WTC11 (cell line): Measurements from ENCODE around the gene HDDC3. TPM values are rescaled to one million over a fixed set of nuclear protein-coding genes. Genes with fewer than 3 reads are reported as not detected.

Experiments
- ATAC-seq: fragments of 200-7000 bp; cut with Tn5 transposase; 2 replicates; pipeline ENCODE4 v1.10.0; 2021; ENCODE audit warnings: mild to moderate bottlenecking, moderate library complexity
- CTCF ChIA-PET: fragments of 300-600 bp; sonication (Branson Sonifier 250); formaldehyde crosslinking; loops from one replicate; lab custom pipeline; 2021; ENCODE audit warnings: antibody characterized with exemption; lab: Charles Lee
- POLR2A ChIA-PET: fragments of 350-600 bp; sonication (Branson Sonifier 250); formaldehyde crosslinking; loops from one replicate; lab custom pipeline; 2021; ENCODE audit warnings: antibody characterized with exemption; lab: Charles Lee
- DNase-seq: peaks from one replicate; pipeline ENCODE4 v3.0.0; 2021; ENCODE audit warnings: low spot score
- H3K27ac Mint-ChIP-seq: 2 replicates; pipeline ENCODE4 v1.8.0; 2021; ENCODE audit warnings: mixed read lengths
- H3K27me3 Mint-ChIP-seq: 2 replicates; pipeline ENCODE4 v1.8.0; 2021; ENCODE audit warnings: low read depth, mild to moderate bottlenecking, moderate library complexity, mixed read lengths
- H3K36me3 Mint-ChIP-seq: 2 replicates; pipeline ENCODE4 v1.8.0; 2021; ENCODE audit warnings: mixed read lengths
- H3K4me1 Mint-ChIP-seq: 2 replicates; pipeline ENCODE4 v1.8.0; 2022; ENCODE audit warnings: mixed read lengths
- H3K4me3 Mint-ChIP-seq: 2 replicates; pipeline ENCODE4 v1.8.0; 2021; ENCODE audit warnings: mild to moderate bottlenecking, moderate library complexity, mixed read lengths
- H3K9me3 Mint-ChIP-seq: 2 replicates; pipeline ENCODE4 v1.8.0; 2021; ENCODE audit warnings: mixed read lengths
- ARID4B ChIP-seq: sonication (generic); formaldehyde crosslinking; IDR thresholded peaks from 2 replicates; pipeline ENCODE4 v1.8.0; 2023; ENCODE audit warnings: missing genetic modification reagents, mild to moderate bottlenecking, borderline replicate concordance
- ATF6 ChIP-seq: sonication (generic); formaldehyde crosslinking; IDR thresholded peaks from 2 replicates; pipeline ENCODE4 v1.8.1; 2023; ENCODE audit warnings: mild to moderate bottlenecking, missing genetic modification reagents
- CDX4 ChIP-seq: fragments of 250-450 bp; sonication (Bioruptor Pico); IDR thresholded peaks from 2 replicates; pipeline ENCODE4 v1.9.0; 2021; ENCODE audit warnings: moderate library complexity, mild to moderate bottlenecking, inconsistent platforms, borderline replicate concordance
- GABPB1 ChIP-seq: sonication (generic); formaldehyde crosslinking; IDR thresholded peaks from 2 replicates; pipeline ENCODE4 v1.8.1; 2023; ENCODE audit warnings: mild to moderate bottlenecking, missing genetic modification reagents
- GRHL2 ChIP-seq: fragments of 250-450 bp; sonication (Bioruptor Pico); IDR thresholded peaks from 2 replicates; pipeline ENCODE4 v1.8.0; 2022; ENCODE audit warnings: mild to moderate bottlenecking, moderate library complexity; ENCODE audit not compliant: insufficient replicate concordance, severe bottlenecking
- GTF2I ChIP-seq: fragments of 250-450 bp; sonication (Bioruptor Pico); conservative IDR thresholded peaks from 2 replicates; pipeline ENCODE4 v1.4.0; 2021; ENCODE audit warnings: mild to moderate bottlenecking
- KAT7 ChIP-seq: sonication (generic); formaldehyde crosslinking; IDR thresholded peaks from 2 replicates; pipeline ENCODE4 v1.8.1; 2023; ENCODE audit warnings: missing genetic modification reagents, mild to moderate bottlenecking, borderline replicate concordance
- PREB ChIP-seq: sonication (generic); formaldehyde crosslinking; IDR thresholded peaks from 2 replicates; pipeline ENCODE4 v1.8.1; 2022; ENCODE audit warnings: mild to moderate bottlenecking, missing genetic modification reagents, moderate library complexity, borderline replicate concordance
- PRRX2 ChIP-seq: fragments of 250-450 bp; sonication (Bioruptor Pico); IDR thresholded peaks from 2 replicates; pipeline ENCODE4 v1.8.0; 2021; ENCODE audit warnings: mild to moderate bottlenecking
- SP1 ChIP-seq: sonication (generic); formaldehyde crosslinking; conservative IDR thresholded peaks from 2 replicates; pipeline ENCODE4 v1.8.1; 2022; ENCODE audit warnings: missing genetic modification reagents
- TP53 ChIP-seq: sonication (generic); formaldehyde crosslinking; IDR thresholded peaks from 2 replicates; pipeline ENCODE4 v1.8.1; 2023; ENCODE audit warnings: mild to moderate bottlenecking, missing genetic modification reagents
- USF2 ChIP-seq: sonication (generic); formaldehyde crosslinking; IDR thresholded peaks from 2 replicates; pipeline ENCODE4 v1.8.1; 2023; ENCODE audit warnings: mild to moderate bottlenecking, missing genetic modification reagents, moderate library complexity
- ZNF121 ChIP-seq: sonication (generic); formaldehyde crosslinking; IDR thresholded peaks from 2 replicates; pipeline ENCODE4 v1.8.0; 2023; ENCODE audit warnings: missing genetic modification reagents
- ZNF219 ChIP-seq: sonication (generic); formaldehyde crosslinking; IDR thresholded peaks from 2 replicates; pipeline ENCODE4 v1.8.0; 2023; ENCODE audit warnings: missing genetic modification reagents, mild to moderate bottlenecking, borderline replicate concordance
- ZNF396 ChIP-seq: fragments of 250-450 bp; sonication (Bioruptor Pico); IDR thresholded peaks from 2 replicates; pipeline ENCODE4 v1.8.0; 2021; ENCODE audit warnings: mild to moderate bottlenecking, moderate library complexity, borderline replicate concordance
- ZNF532 ChIP-seq: fragments of 250-450 bp; sonication (Bioruptor Pico); IDR thresholded peaks from 2 replicates; pipeline ENCODE4 v1.9.0; 2021; ENCODE audit warnings: mild to moderate bottlenecking, borderline replicate concordance
- total RNA-seq: library from RNA; stranded (reverse); gene quantifications from 3 replicates; pipeline ENCODE4 v1.2.3, GENCODE V29; 2021

HDDC3 gene
- total RNA-seq, 1 experiment from 2014 or later = 16.4 TPM

GRCh38 chr15:90947577-90948357 is 15.4 kb upstream of the HDDC3 start (continued):
- TF ChIP-seq KAT7 = no peak

- DNase-seq (no peak), ATAC-seq (no peak)
- CTCF ChIA-PET = interaction anchor here (1.1 to 3.6 kb wide), 4 partner anchors 10 to 86 kb away, joined by 3 to 23 read pairs (median 8); partner anchors contain the start of gene HDDC3
- Mint-ChIP-seq H3K9me3 (no peaks in the 10 kb centered on the region), H3K4me3 (no peak overlapping the region), H3K27ac (no peak overlapping the region), H3K27me3 (no peaks in the 10 kb centered on the region), H3K36me3 (peaks cover 74% of the 10 kb centered on the region), H3K4me1 (no peaks in the 10 kb centered on the region)
- POLR2A ChIA-PET = no interaction called here
- TF ChIP-seq ZNF121 (CRISPR knock-in tag) (peak; percentile 93), ARID4B (CRISPR knock-in tag) (no peak)
Measured at GRCh38 chr15:90946941-90947576, 14.7 kb upstream of the HDDC3 start.

GRCh38 chr15:90946538-90946937 is 14.2 kb upstream of the HDDC3 start:
- Mint-ChIP-seq H3K4me3 (no peak overlapping the region), H3K36me3 (peaks cover 71% of the 10 kb centered on the region), H3K4me1 (no peaks in the 10 kb centered on the region), H3K27ac (no peak overlapping the region), H3K27me3 (no peaks in the 10 kb centered on the region), H3K9me3 (no peaks in the 10 kb centered on the region)
- ChIA-PET POLR2A (interaction anchor here (0.6 kb wide), 1 partner anchor 8 kb away, joined by 4 read pairs; the partner anchor contains the start of gene RCCD1), CTCF (interaction anchor here (1.1 to 3.6 kb wide), 3 partner anchors 10 to 86 kb away, joined by 3 to 23 read pairs (median 12); partner anchors contain the start of gene HDDC3)
- TF ChIP-seq TP53 (CRISPR knock-in tag) = no peak
- TF ChIP-seq ZNF219 (CRISPR knock-in tag) = no peak
- no peak for TF ChIP-seq ZNF396 (CRISPR knock-in tag)
- TF ChIP-seq CDX4 = no peak
- no peak for TF ChIP-seq USF2
- TF ChIP-seq GRHL2 (CRISPR knock-in tag) = no peak
- no peak for TF ChIP-seq PRRX2 (CRISPR knock-in tag)
- no peak for TF ChIP-seq GTF2I (CRISPR knock-in tag)
- TF ChIP-seq GABPB1 (CRISPR knock-in tag) = no peak
- TF ChIP-seq ZNF532 (CRISPR knock-in tag) = no peak
- no peak for TF ChIP-seq PREB
- no peak for TF ChIP-seq SP1
- TF ChIP-seq ATF6 (CRISPR knock-in tag) = no peak
- no peak for ATAC-seq
- no peak for DNase-seq
